Measurements from ENCODE around the gene MAGI1.
A peak's percentile ranks its signal among the peaks of the same experiment; 100 is the strongest.
"Not testable (repeated sequence)": the region's sequence is repeated elsewhere in the genome, so short reads cannot be mapped to it uniquely, and the experiment has no call there.

The MAGI1 gene

DNA sequence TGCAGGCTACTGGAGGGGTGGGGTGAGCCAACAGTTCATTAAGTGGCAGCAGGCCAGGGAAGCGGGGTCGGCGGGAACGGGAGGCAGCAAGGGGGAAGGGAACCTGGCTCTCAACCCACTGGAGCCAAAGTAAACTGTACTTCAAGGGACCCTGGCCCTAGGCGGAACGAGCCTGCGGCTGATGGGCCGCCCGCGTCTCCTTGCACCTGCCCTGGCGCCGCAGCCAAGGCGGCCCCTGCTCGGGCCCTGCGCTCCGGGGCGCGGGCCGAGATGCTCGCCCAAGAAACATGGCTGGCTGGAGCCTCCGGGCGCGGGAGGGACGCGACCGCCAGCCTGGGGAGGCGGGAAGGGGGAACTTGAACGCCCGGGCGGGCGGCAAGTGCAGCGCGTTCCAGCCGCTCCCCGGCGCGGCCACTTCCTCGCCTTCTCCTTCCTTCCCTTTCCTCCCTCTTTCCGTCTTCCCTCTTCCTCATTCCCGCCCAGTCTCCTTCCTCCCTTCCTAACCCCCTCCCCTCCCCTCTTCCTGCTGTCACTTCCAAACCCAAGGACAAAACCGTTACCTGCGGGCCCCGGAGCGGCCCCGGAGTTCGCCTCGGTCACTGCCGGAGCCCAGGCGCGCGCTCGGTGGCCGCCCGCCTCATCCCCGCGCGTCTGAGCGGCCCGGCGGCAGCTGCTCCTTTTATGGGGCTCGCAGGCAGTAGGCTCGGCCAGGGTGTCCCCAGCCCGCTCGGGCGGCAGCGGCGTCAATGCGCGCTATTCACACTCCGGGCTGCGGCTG, 489.7 kb downstream of the MAGI1 start:
- peak; percentile 43 for DNase-seq

DNA sequence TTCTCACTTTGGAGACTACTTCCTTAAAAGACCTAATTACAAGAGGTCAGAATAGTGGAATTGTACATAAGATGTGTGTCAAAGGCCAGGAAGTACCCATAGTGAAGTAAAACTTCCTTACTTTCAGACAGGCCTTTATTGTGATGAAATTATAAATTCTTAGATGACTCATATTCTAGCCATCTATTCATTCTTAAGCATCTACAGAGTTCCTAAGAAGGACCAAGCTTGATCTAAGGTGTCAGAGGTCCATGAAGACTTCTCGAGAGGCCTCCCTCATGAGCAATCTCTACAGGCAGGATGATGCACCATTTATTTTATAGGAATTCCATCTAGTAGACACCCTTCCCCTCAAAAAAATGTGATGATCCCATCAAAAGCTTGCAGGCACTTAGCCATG, 493.3 kb downstream of the MAGI1 start:
- peak; percentile 81 for DNase-seq

DNA sequence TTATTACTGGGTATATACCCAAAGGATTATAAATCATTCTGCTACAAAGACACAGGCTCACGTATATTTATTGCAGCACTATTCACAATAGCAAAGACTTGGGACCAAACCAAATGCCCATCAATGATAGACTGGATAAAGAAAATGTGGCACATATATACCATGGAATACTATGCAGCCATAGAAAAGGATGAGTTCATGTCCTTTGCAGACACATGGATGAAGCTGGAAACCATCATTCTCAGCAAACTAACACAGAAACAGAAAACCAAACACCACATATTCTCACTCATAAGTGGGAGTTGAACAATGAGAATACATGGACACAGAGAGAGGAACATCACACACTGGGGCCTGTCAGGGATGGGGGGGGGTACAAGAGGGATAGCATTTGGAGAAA, 495.3 kb downstream of the MAGI1 start:
- DNase-seq: not testable (repeated sequence)

DNA sequence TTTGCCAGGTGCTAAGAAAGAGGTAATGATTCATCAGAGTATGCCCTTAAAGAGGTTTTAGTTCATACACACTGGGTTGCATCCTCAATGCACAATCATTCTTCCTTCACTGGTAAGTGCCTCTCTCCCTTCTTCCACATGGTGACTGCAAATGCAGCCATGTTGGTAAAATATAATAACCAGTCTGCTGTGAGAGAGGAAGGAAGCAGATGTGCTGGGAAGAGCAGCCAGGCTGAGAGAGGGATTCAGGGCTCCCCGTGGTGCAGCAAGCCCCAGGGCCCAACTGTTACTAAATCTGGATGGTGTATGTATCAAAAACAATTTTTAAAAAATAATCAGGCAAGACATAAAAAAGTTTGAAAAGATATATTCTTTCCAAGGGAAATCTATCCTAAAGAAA, 498.1 kb downstream of the MAGI1 start:
- DNase-seq: no peak

DNA sequence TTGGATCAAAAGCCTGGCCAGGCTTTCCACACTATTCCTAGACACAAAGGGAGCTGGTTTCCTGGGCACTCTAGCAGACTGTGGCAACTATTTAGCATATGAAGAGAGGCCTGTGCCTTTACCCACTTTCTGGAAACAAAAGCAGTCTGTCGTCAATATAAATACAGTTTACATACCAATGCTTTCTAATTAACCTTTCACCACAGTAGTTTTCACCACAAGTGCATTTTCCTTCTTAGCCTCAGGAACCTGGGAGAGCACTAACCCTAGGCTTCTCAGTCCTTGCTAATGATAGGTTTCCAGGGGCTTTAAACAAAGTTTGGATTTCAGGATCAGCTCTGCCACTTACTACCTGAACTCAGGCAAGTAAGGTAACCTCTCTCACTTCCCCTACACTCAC, 499.1 kb downstream of the MAGI1 start:
- DNase-seq: no peak

DNA sequence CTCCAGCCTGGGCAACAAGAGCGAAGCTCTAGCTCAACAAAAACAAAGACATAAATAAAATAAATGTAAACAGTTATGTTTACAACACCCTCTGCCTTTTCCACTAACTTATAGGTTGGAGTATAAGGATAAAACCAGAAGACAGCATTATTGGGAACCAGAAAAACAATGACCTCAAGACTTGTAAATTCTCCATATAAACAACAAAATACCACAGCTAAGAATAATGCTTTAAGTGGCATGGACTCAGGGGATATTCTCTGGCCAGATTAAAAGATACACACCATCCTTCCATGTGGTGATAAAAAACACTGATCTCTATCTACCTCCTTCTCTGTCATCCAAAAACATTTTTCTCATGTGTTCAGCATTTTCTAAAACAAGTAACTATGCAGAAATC, 500.6 kb downstream of the MAGI1 start:
- peak; percentile 16 for DNase-seq

DNA sequence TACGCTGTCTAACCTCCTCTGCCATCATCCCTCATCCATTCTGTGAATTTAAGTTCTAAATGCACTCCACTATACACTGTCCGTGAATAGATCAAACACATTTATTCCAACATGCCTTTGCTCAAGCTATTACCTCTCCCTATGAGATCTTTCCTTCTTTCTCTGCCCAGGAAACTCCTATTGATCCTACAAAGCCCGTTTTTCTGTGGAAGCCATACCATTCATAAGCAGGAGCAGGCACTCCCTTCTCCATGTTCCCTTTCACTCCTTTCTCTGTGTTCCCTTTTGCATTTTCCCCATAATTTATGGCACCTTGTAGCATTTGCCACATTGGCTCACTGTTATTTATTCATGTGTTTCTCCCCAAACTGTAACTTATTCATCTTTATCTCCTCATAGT, 501.6 kb downstream of the MAGI1 start:
- no peak for DNase-seq

DNA sequence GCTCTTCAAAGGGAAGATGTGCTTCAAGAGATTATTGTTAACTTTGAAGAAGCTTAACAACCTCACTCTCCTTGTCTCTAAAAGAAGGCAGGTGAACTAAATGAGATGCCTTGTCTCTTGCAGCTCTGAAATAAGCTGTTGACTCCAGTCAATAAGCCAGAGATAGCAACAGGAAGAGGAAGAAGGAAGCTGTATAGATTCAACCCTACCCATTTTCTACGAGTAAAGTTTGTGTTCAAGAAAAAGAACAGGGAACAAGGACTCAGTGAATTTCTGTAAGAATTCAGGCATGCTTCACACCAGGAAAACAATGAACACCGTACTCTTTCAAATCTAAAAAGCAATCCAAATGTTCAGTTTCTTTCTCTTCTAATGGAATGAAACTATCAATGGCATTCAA, 503.5 kb downstream of the MAGI1 start:
- no peak for DNase-seq

DNA sequence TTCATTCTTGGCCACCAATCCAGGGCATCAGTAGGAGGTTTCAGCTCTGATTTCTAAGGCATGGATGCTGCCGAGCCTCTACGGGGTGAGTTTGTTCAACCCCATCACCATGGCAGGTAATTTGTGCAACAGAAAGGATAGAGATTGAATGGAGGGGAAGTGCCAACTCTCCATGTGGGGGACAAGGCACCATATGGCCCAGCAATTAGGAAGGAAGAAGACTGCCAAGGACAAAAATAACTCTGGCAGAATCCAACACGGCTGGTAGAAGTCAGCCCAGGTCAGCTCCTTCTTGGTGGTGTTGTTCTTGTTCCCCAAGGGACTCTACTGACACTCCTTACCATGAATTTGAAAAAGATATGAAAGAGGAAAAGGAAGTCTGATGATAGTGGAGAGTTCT, 503.9 kb downstream of the MAGI1 start:
- DNase-seq: no peak

DNA sequence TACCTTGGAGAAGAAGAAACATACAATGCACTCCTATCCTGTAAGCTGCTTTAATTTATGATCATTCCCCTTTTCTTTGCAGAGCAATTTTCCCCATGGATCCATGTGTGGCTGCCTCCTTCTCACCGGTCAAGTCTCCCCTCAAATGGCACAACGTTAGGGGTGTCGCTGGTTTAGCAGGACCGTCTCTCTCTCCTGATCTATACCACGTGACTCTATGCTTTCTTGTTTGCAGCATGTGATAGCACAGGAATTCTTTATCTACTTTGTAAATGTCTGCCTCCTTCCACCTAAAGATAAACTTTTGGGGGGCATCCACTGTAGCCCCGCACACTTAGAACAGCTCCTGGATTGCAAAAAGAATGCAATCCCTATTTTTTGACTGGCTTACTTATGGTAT, 506.0 kb downstream of the MAGI1 start:
- DNase-seq: no peak

DNA sequence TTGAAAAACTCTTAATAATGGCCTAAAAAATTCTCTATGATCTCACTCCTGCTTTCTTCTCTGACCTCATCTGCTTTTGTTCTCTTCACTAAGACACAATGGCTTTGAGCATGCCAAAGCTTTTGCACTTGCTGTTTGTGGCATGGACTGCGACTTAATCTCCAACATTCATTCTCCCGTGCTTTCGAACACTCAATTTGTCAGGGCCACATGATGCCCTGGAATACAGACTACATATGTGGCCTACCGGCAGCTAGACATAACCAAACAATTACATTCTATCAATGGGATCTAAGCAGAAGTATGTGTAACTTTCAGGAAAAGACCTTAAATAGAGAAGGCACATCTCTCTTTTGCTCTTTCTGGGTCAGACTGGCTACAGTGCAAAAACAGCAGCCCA, 506.5 kb downstream of the MAGI1 start:
- DNase-seq: no peak

DNA sequence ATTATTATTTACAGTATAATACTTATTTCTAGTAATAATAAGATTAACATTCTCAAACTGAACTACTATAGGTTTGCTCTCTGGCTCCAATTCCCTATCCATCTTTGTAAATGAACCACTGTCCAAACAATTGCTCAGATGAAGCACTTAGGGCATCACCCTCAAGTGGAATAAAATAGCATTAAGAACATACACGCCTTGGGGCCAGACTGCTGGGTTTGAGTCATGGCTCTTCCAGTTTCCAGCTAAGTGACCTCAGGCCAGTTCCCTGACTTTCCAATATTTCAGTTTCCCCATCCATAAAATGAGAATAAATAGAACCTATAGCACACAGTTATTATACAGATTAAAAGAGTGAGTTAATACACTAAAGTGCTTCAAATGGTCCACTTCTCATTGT, 507.2 kb downstream of the MAGI1 start:
- DNase-seq: peak; percentile 33

DNA sequence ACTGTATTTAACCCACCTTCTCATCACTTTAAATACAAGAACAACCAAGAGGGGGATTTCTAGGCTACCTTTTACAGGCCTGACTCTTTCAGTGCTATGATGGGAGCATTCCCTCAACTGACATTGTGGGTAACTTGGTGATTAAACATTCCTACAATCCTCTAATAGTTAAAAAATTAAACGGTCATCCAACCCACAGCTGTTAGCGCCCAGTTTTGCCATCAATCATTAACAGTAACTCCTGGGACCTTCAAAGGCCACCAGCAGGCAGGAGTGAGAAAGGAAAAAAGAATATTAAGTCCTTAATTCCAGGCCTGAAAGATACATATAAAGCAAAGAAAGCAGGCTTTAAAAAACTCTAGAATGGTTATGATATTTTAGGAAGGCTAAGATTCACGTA, 512.1 kb downstream of the MAGI1 start:
- DNase-seq: no peak

DNA sequence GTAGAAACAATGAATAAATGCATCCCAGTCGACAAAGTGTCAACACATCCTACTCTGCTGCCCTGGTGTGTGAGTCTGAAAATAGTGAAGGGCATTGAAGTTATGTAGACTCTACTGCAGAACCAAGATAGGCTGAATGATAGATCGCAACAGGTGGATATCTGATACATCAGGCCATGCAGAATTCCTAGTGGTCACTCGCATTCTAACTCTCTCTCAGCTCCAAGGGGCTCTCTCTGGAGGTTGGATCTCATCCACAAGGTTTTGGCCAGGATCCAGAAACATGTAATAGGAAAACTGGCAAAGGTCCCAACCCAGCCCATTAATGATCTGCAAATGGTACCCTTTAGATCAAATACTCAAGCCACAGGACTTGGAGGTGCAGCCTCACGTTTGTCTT, 514.1 kb downstream of the MAGI1 start:
- no peak for DNase-seq

DNA sequence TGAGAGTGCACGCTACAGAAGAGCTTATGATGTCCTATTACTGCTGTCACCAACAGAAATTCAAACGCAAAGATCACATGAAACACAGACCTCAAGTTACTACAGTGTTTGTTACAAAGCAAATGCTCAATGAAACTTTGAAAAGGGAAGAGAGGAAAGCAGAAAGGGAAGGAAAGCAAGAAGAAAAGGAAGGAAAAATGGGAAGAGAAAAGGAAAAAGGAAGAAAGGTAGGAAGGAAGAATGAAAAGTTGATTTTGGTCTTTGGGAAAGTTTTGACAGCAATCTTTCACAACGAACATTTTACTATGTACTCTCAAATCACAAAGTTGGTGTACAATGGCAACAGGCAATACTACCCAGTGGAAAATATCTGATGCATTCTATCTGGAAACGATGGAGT, 514.8 kb downstream of the MAGI1 start:
- no peak for DNase-seq

DNA sequence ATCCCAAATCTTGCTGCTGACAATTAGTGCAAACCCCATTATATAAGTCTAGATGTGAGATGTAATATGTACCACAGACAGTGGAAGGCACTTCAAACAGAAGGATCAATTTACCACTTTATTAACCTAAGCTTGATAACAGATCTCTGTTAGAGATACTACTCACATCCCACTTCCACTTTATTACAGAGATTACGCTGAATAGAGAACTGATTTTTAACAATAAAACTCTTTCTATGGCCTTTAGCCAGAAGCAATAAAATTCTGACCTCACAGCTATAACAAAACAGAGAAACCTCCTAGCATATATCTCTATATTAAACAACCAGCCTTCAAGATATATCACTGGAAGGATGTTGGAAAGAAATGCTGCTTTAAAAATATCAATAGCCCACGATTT, 517.7 kb downstream of the MAGI1 start:
- DNase-seq: no peak

DNA sequence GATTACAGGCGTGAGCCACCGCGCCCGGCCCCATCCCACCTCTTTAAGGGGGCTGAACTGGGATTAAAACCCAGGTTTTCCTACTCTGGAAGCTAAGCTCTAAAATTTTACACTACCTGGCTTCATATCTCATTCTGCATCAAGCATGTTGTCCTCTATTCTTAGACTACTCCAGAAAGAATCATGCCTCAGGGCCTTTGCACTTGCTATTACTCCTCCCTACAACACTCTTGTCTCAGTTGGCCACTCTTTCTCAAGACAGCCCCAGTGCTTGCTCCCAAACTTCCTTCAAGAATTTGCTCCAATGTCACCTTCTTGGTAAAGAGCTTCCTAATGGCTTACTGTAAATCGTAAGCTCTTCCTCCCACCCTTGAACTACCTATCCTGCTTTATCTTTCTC, 521.7 kb downstream of the MAGI1 start:
- DNase-seq: no peak

DNA sequence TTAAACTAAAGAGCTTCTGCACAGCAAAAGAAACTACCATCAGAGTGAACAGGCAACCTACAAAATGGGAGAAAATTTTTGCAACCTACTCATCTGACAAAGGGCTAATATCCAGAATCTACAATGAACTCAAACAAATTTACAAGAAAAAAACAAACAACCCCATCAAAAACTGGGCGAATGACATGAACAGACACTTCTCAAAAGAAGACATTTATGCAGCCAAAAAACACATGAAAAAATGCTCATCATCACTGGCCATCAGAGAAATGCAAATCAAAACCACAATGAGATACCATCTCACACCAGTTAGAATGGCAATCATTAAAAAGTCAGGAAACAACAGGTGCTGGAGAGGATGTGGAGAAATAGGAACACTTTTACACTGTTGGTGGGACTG, 524.4 kb downstream of the MAGI1 start:
- DNase-seq: not testable (repeated sequence)

DNA sequence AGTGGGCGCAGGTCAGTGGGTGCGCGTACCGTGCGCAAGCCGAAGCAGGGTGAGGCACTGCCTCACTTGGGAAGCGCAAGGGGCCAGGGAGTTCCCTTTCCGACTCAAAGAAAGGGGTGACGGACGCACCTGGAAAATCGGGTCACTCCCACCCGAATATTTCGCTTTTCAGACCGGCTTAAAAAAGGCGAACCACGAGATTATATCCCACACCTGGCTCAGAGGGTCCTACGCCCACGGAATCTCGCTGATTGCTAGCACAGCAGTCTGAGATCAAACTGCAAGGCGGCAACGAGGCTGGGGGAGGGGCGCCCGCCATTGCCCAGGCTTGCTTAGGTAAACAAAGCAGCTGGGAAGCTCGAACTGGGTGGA, 529.3 kb downstream of the MAGI1 start:
- DNase-seq: not testable (repeated sequence)

DNA sequence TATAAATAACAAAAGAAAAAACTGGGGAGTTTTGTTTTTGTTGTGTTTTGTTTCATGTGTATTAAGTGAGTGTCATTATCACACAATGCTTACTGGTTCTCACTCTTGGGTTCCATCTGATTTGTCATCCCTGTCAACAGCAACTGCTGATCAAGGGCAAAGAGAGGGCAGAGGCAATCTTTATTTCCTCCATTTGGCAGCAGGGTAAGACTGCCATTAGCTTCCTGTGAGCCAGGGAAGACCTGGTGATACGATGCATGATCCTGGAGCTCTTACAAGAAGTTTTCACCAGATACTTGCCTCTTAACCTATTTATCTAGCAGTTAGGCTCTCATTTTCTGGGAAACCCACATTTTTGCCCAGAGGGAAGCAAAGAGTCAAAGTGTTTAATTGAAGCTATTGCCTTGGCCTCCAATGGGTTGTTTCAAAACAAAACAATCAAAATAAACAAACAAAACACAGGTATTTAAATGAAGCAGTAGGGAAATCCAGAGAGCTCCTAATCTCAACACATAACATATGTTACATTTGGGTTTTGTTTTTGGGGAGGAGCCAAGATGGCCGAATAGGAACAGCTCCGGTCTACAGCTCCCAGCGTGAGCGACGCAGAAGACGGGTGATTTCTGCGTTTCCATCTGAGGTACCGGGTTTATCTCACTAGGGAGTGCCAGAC, 529.8 kb downstream of the MAGI1 start:
- no peak for DNase-seq

DNA sequence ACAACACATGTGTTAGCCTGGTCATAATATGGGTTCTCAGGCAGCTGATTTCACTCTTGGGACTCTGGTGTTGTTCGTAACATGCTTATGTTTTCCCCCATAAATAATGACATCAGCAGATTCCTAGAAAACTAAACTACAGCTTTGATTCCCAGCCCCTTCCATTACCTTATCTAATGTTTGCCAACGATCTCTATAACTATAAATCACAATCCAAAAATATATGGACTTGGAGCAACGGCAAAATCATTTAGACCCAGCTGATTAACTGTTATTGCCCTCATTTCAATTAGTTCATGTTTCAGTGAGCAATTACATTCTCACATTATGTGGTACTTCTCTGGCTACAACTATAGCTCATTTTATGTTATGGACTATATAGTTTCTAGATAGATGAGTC, 531.3 kb downstream of the MAGI1 start:
- DNase-seq: no peak

DNA sequence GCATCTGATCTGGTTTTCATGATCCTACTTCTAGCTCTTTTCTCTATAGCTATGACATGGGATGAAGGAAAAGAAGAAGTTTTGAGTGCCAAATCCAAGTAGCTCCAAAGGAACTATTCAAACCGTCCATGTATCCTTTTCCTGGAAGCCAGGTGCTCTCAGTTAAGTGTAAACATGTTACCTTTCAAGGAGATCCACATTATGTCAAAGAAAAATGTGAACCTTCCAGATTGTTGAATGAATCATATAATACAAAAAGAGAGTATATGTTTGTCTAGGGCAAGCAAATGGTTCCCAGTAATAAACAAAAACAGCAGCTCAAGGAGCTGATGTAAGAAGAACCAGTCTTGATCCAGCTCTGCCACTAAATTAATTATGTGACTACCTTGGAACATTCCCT, 534.9 kb downstream of the MAGI1 start:
- DNase-seq: no peak

DNA sequence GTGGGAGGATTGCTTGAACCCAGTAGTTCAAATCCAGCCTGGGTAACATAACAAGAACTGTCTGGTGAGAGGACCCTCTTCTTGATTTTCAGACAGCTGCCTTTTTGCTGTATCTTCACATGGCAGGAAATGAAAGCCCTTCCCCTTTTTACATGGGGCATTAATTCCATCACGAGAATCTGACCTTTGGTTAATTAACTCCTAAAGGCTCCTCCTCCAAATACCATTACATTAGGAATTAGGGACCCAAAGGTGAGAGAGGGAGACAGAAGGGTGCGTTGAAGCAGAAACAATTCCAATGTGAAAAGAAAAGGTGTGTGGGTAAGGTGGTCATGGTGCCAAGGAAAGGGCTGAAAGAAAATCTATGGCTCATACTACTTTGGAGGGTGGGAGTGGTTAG, 536.2 kb downstream of the MAGI1 start:
- no peak for DNase-seq

DNA sequence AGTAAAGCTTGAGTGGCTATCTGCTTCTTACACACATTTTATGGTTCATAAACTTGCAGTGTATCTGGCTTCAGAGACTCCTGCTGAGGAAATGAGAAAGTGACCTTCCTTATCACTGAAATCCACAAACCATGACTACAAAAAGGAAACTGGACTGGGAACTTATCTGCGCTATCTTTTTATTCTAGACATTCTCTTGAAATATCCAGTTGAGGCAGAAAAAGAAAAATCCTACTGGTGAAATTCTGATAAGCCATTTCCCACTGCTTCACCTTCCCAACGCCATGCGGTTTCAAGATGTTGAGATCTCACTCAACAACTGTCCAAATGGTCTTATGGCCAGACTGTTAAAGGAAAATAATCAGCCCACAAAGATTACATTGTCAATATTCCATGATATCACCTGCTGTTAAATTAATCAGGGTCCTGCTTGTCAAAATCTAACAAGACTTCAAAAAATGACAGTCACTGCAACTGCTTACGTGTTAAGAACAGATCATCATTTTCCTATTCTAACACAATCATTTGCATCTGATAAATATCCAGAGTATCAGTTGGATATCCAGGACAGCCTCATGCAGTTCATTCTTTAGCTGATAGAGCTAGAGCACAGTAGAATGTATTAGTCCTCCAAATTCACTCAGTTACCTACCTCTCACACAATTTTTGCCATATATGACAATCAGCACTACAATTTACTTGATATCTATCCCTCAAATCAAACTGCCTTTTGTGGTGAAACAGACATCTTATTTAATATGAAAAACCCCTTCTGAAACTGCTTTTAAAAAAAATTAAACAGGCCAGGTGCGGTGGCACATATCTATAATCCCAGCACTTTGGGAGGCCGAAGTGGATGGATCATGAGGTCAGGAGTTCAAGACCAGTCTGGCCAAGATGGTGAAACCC, 538.1 kb downstream of the MAGI1 start:
- no peak for DNase-seq

All from EL (cell line).